H1 (cell line): ENCODE results near the gene KIF15. TPM values are rescaled to one million over a fixed set of nuclear protein-coding genes. Genes with fewer than 3 reads are reported as not detected.

Source experiments
- CHD1 ChIP-seq: IDR thresholded peaks from 2 replicates; pipeline ENCODE4 v1.6.1; 2012; ENCODE audit warnings: low read depth, low read length, improper control_type of control experiment
- EZH2 ChIP-seq: fragments of 200-600 bp; sonication (generic); IDR thresholded peaks from 2 replicates; pipeline ENCODE4 v1.7.1; 2012; ENCODE audit warnings: low read depth, mild to moderate bottlenecking, moderate library complexity, low read length, inconsistent platforms; ENCODE audit not compliant: severe bottlenecking
- JUN ChIP-seq: IDR thresholded peaks from 2 replicates; pipeline ENCODE4 v1.6.1; 2011; ENCODE audit warnings: low read depth, mild to moderate bottlenecking, improper control_type of control experiment, low read length
- KDM5A ChIP-seq: fragments of 200-600 bp; IDR thresholded peaks from 2 replicates; pipeline ENCODE4 v1.7.1; 2012; ENCODE audit warnings: mild to moderate bottlenecking, low read length, inconsistent platforms, mixed read lengths
- PHF8 ChIP-seq: fragments of 200-600 bp; sonication (generic); conservative IDR thresholded peaks from 2 replicates; pipeline ENCODE4 v1.7.1; 2012; ENCODE audit warnings: low read depth, mild to moderate bottlenecking, inconsistent platforms, low read length, moderate library complexity
- RXRA ChIP-seq: IDR thresholded peaks from 2 replicates; pipeline ENCODE4 v1.6.1; 2011; ENCODE audit warnings: low read depth, mild to moderate bottlenecking, low read length, moderate library complexity; ENCODE audit not compliant: insufficient read depth
- YY1 ChIP-seq: IDR thresholded peaks from 2 replicates; pipeline ENCODE4 v1.6.1; 2011; ENCODE audit warnings: low read depth, mild to moderate bottlenecking, low read length
- polyA plus RNA-seq, 7 experiments: library from polyadenylated mRNA; depleted of rRNA in 3 of 7; stranded (reverse) in 5 of 7; unstranded in 2 of 7; fragments of >200 nt in 5 of 7; fragments of 200-250 nt in 2 of 7; gene quantifications; 1 replicate in 5 of 7; 2 replicates in 1 of 7; 4 replicates in 1 of 7; pipeline versions ENCODE4 v1.2.1 to v1.2.3, GENCODE V29; 2011 to 2013; ENCODE audit warnings: missing spikeins in 2 of 7, mixed read lengths in 2 of 7
- total RNA-seq: library from RNA; stranded (reverse); fragmentation: NEBNext Ultra II Directional; extraction: Animal tissue kit (Norgen Biotek cat#: 25700); gene quantifications from 2 replicates; pipeline ENCODE4 v1.2.1, GENCODE V29; 2021

The KIF15 gene
- total and polyA plus RNA-seq, 2 of the 8 experiments (the other 6 are each of a cell fraction or from before 2014, with no cell fraction given): 4.2 to 25.5 TPM

DNA sequence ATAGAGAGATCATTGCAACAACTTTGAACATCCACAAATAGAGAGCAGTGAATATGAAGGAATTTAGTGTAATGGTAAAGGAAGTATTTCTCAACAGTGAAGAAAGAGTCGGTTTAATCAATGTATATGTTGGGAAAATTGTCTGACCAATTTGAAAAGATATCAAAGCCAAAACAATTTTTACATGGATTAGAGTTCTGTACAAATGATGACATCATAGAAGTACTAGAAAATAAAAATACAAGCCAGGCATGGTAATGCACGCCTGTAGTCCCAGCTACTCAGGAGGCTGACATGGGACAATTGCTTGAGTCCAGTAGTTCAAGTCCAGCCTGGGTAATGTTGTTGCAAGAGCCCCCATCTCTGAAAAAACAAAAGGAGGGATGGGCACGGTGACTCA is 74.1 kb downstream of the KIF15 start (continued):
- TF ChIP-seq EZH2: no peak
- no peak for TF ChIP-seq RXRA
- TF ChIP-seq PHF8: no peak
- TF ChIP-seq KDM5A: no peak
- no peak for TF ChIP-seq JUN
- no peak for TF ChIP-seq YY1
- no peak for TF ChIP-seq CHD1
